ENCODE measurements around the gene FAM161B.
"Not testable (repeated sequence)": the region's sequence is repeated elsewhere in the genome, so short reads cannot be mapped to it uniquely, and the experiment has no call there.

Gene FAM161B, protein sequence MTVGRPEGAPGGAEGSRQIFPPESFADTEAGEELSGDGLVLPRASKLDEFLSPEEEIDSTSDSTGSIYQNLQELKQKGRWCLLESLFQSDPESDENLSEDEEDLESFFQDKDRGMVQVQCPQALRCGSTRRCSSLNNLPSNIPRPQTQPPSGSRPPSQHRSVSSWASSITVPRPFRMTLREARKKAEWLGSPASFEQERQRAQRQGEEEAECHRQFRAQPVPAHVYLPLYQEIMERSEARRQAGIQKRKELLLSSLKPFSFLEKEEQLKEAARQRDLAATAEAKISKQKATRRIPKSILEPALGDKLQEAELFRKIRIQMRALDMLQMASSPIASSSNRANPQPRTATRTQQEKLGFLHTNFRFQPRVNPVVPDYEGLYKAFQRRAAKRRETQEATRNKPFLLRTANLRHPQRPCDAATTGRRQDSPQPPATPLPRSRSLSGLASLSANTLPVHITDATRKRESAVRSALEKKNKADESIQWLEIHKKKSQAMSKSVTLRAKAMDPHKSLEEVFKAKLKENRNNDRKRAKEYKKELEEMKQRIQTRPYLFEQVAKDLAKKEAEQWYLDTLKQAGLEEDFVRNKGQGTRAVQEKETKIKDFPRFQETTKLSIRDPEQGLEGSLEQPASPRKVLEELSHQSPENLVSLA

DNA sequence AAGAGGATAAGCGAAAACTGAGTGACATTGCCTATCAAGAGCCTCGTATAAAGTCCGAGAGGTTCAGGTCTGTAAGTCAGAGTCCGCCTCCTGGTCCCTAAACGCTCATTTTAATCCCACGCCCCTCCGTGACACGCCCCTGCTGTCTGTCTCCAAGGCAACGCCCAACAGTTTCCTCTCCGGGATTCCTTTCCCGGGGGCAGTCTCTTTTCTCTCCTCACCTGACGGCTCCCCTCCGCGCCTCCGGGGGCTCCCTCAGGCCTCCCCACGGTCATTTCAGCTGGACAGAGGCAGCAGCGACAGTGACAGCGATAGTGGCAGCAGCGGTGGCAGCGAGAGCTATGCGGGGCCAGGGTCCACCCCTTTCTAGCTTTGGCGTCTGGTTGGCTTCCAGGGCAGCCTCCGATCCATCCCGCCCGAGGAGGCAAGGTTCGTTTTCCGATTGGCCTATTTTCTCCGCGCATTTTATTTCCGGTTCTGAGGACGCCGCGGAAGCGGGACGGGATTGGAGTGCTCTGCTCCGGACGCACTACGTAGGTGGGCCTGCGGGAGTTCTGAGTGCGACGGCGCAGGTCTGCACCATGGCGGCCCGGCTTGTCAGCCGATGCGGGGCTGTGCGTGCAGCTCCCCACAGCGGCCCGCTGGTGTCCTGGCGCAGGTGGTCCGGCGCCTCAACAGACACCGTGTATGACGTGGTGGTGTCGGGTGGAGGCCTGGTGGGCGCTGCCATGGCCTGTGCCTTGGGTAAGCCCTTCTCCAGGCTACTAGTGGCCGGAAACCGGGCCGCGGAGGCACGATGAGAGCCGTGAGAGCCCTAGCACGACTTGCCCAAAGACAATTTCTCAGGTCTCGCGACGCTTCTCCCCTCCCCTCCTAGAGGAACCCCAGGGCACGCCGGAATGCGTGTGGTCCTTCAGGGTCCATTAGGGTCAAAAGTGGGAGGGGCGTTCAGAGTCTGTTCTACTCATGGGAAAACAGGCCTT lies at the start of gene FAM161B, which contains the start of gene COQ6:
Gene FAM161B, minus strand, starts transcription at position 343 of the 983 bp plus-strand sequence. Its CDS starts 68 bp downstream, at position 275.
Gene COQ6, plus strand, starts transcription at position 551 of the 983 bp plus-strand sequence. Its CDS starts 31 bp downstream, at position 582.
- peak; percentile 99 for DNase-seq

DNA sequence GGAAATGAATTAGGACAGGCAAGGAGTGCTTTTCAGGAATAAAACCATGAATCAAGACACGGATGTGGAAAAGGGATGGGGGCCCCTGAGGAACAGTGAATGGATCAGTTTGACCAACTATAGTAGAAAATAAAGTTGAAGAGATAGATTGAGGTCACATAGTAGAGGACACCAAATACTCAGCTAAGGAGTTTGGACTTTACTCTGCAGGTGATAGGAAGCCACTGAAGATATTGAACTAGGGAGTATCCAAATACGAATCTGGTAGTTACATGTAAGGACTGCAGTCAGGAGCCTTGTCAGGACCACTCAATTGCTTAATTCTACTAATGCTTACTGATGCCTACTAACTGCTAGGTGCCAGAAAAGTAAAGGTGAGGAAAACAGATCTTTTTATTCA lies 48.8 kb upstream of the FAM161B start:
- no peak for DNase-seq

DNA sequence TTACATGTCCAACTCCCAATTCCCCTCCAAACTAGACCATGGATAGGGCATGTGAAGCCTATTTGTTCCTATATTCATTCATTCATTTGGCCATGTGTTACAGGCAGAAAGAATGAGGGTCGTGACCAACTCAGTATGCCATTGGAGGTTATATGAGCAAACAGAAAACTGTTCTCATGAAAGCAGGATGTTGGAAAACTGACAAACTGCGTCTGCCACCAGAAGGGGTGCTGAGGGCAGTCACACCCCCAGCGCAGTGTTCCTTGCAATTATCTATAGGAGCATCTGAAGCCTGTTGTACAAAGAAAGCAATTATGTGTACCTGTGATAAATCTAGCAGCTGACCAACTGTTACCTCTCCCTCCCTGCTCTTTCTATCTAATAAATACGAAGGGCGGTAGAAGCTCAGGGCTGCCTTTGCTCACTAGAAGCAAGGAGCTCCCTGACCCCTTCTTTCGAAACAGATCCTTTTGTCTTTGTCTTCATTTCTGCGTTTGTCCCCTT lies 48.1 kb upstream of the FAM161B start:
- no peak for DNase-seq

DNA sequence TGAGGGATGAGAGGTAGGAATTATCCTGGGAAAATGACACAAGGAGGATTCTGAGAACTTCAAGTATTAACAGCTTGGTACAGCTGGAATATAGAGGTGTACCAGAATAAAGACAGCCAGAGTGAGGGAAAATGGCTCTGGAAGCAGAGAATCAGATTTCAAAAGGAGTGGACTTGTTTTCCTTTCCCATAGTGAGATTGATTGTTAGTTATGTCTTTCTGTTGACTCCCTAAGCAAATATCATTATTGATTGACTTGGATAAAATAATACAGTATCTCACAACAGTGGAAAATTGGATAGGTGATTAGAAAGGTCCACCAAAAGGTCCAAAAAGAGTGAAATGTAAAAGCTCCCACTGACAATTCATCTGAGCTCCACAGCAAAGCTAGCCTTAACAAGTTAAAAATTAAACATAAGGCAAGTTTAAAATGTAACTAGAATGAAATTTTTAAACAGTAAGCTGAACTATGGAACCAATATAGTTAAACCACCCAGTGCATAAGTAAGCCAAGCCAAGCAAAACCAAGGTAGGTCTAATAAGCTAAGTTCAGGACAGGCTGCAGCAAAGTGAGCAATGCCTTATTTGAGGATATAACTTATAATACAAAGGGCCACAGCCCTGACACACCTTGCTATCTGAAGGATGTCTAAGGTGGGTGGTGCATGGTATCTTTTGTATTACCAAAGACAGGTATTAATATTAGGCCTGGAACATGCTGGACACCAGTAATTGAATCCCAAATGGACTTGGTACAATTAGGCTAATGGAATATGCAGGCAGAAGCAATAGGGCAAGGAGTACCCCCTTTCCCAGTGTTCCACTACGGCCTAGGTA lies 47.4 kb upstream of the FAM161B start:
- DNase-seq: no peak

DNA sequence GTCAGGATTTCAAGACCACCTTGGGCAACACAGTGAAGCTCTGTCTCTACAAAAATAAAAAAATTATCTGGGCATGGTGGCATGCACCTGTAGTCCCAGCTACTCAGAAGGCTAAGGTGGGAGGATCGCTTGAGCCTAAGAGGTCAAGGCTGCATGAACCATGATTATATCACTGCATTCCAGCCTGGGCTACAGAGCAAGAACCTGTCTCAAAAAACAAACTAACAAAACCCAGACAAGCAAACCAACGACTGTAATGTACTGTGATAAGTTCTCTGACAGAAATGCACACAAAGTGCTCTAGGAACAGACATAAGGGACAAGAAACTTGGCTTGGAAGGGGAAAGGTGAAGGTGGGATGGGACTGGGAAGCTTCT lies 46.8 kb upstream of the FAM161B start:
- DNase-seq: no peak

DNA sequence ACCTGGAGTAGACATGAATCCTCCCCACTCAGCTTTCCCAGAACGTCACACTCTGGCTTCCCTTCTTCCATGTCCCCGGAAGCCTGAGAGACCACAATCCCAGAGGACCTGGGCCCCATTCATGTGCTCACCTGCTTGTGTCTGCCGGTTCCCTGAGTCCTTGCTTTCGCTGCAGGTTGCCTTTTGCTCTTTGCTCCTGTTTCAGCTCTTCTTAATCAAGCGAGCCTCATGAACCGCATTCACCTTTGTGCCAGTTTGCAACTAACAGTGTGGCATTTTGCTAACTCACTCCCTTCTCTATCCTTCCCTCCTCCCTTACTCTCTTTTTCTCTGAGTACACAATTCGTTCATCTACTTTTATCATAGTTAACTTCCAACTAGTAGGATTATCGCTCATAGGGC lies 46.1 kb upstream of the FAM161B start:
- no peak for DNase-seq

DNA sequence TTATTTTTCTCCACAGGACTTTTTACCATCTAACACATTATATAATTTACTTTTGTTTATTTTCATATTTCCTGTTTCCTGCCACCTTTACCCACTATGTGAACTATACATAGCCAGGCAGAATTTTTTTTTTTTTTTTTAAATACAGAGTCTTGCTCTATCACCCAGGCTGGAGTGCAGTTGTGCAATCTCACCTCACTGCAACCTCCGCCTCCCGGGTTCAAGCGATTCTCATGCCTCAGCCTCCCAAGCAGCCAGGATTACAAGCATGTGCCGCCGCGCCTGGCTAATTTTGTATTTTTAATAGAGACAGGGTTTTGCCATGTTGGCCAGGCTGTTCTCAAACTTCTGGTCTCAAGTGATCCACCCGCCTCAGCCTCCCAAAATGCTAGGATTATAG lies 45.0 kb upstream of the FAM161B start:
- not testable (repeated sequence) for DNase-seq

DNA sequence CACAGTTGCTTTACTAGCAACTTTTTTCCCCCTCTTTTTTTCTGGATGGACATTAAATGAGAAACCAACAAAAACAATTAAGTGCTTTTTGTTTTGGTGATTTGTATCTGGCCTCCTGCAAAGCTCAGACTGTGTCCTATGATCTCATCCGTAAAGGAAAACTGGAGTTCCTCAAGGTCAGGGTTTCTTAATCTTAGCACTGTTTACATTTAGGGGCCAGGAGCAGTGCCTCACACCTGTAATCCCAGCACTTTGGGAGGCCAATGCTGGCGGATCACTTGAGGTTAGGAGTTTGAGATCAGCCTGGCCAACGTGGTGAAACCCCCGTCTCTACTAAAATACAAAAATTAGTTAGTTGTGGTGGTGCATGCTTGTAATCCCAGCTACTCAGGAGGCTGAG lies 41.2 kb upstream of the FAM161B start:
- no peak for DNase-seq

DNA sequence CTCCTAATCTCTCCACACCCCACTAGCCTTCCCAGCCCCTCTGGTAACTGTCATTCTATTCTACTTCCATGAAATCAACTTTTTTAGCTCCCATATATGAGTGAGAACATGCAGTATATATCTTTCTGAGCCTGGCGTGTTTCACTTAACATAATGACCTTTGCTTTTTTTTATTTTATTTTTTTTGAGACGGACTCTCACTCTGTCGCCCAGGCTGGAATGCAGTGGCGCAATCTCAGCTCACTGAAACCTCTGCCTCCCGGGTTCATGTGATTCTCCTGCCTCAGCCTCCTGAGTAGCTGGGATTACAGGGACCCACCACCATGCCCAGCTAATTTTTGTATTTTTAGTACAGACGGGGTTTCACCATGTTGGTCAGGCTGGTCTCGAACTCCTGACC lies 38.8 kb upstream of the FAM161B start:
- not testable (repeated sequence) for DNase-seq

DNA sequence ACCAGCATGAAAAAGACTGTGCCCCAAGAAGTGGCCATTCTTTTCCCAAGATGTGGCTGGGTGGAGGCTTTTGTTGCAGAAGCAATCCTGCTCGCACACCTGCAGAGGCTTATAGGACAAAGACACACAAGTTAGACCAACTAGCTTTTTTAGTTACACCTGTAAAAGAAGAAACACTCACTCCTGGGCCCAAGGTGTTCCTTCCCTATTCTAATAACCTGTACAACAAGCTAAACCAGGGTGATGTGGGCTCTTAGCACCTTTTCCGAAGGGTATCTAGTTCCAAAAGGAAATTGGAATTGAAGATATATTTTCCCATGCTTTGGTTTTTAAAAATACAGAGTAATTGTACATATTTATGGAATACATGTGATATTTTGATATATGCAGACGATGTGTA lies 38.2 kb upstream of the FAM161B start:
- no peak for DNase-seq

DNA sequence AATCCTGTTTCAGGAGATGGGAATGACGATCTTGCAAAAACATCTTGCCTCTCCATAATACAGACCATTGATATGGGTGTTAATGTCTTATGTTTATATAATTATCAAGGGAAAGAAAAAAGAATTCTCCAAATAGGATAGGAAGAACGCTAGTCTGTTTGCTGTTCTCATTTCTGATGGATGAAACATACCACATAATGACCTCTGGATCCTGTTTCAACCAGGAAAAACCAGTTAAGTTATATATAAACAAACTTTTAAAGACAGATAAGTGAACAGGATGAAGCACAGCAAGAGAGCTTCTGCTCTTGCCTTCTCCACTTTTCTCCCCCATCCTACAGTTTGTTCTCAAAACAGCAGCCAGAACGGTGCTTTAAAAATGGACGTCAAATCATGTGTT lies 28.0 kb upstream of the FAM161B start:
- DNase-seq: no peak

DNA sequence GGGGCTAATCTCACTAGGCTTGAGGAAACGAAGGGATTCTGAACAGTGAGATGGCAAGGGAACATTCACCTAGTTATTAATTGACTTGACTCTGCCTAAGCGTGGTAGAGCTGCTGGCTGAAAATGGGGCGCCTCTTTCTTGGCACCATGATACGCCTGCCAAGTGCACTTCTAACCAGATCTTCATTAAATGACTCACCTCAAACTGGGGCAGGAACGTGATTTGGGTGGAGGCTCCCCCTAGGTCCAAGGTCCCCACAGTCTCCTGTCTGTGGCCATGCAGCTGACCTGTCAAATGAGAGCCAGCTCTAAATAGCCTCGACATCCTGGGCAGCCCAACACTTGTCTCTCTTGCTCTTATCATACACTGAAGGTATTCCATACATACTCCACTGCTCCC lies 26.2 kb upstream of the FAM161B start:
- no peak for DNase-seq

DNA sequence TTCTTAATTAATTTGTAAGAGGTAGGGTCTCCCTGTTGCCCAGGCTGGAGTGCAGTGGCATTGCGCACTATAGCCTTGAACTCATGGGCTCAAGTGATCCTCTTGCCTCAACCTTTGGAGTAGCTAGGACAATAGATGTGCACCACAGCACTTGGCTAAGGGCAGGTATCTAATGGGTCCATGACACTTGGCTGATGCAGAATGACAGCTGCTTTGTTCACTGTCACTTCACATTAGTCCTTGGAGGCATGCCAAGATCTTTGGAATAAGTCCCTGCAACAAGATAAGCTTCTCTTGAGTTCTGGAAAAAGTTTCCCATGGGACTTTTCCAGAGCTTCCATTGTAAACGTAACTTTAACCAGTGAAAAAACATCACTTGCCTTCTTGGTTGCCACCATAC lies 23.6 kb upstream of the FAM161B start:
- DNase-seq: no peak

DNA sequence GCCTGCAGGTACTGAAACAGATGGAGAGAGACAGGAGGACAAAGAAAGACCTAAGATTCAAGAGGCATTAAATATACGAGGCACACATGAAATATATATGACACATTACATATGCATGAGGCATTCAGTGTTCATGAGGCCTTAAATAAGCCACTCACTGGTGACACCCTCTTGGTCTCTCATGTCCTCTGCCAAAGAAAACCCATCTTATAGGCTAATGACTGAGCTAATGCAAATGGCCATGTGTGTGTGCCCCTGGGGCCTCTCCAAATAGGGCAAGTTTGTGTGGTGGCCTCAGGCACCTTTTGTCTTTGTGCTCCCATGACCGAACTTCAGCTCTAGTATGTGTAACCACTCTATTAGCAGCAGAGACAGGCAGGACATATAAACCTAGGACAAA lies 19.0 kb upstream of the FAM161B start:
- DNase-seq: no peak

DNA sequence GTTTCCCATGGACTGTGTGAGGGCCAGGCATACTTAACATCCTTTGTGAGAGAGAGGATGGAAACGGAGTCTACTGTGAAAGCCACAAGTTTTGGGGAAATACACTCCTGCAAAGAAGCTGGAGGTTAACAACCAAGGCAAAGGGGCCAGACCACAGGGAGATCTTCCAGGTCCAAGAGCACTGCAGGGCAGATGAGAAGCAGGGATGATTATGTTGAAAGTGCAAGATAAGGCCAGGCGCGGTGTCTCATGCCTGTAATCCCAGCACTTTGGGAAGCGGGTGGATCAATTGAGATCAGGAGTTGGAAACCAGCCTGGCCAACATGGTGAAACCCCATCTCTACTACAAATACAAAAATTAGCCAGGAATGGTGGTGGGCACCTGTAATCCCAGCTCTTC lies 15.3 kb upstream of the FAM161B start:
- no peak for DNase-seq

DNA sequence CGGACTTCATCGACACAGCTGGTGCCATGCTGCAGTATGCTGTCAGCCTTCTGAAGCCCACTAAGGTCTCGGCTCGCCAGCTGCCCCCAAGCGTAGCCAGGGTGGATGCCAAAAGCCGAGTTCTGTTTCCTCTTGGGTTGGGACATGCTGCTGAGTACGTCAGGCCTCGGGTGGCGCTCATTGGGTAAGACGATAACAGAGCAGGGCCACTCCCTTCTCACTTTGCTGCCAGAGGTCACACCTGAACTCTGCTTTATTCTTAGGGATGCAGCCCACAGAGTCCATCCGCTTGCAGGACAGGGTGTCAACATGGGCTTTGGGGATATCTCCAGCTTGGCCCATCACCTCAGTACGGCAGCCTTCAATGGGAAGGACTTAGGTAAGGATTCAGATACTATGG lies 11.3 kb upstream of the FAM161B start:
- DNase-seq: no peak

DNA sequence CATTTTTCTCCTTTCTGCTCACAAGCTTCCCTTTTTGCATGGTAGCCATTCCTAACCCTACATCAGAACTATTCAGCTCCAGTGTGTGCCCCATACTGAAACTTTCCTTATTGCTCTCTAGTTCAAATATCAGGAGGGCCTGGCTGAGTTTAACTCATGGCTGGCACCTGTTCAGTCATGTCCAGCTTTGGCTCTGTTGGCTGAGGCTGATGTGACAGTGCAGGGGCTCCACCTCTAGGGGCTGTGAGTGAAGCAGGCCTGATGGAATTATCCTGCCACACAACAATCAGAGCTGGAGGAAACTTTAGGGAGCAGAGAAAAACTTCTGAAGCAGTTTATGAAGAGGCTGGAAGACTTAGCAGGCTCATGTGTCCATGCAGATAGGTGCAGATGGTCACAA lies 8.7 kb upstream of the FAM161B start:
- DNase-seq: no peak

DNA sequence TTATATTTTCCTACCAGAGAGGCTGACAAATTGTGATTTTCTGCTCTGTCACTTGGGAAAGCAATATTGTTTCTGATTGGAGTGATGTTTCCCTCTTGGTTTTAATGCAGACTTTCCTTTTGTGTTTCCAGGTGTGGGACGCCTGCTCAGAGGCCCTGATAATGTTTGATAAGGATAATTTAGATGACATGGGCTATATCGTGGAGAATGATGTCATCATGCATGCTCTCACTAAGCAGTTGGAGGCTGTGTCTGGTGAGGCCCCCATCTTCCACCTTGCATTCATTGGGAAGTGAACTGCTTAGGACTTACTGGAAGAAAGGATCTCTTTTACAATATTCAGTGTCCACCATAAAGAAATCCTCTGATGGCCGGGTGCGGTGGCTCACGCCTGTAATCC lies 5.8 kb upstream of the FAM161B start:
- no peak for DNase-seq

DNA sequence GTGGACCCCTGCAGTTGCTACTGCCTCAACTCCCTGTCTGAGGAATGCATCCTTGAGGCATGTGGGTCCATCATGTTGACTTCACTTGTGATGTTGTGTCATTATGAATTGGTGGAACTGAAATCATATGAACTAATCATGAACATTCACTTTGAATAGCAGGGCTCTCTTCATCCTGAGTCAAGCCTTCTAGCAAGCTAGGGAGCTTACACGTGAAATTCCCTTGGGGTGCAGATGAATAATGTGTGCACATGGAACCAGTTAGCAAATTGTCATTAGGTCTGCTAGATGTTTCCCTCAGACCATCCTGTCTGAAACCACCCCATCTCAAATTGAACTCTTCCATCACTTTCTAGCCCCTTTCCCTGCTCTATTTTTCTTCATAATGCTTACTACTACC lies 3.8 kb upstream of the FAM161B start:
- DNase-seq: no peak

DNA sequence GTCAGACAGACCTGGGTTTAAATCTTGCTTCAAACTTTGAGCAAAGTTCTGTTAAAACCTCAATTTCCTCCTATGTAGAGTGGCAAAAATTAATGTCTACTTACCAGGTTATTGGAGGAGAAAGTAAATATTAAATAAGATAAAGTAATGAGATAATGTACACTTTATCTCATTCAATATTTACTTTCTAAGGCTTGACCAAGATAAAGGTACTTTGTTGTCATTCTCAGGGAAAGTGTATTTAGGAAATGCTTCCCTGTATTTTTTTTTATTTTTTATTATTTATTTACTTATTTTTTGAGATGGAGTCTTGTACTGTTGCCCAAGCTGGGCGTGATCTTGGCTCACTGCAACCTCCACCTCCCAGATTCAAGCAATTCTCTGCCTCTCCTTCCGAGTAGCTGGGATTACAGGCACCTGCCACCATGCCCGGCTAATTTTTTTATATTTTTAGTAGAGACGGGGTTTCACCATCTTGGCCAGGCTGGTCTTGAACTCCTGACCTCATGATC lies 4.7 kb downstream of the FAM161B start:
- DNase-seq: no peak

DNA sequence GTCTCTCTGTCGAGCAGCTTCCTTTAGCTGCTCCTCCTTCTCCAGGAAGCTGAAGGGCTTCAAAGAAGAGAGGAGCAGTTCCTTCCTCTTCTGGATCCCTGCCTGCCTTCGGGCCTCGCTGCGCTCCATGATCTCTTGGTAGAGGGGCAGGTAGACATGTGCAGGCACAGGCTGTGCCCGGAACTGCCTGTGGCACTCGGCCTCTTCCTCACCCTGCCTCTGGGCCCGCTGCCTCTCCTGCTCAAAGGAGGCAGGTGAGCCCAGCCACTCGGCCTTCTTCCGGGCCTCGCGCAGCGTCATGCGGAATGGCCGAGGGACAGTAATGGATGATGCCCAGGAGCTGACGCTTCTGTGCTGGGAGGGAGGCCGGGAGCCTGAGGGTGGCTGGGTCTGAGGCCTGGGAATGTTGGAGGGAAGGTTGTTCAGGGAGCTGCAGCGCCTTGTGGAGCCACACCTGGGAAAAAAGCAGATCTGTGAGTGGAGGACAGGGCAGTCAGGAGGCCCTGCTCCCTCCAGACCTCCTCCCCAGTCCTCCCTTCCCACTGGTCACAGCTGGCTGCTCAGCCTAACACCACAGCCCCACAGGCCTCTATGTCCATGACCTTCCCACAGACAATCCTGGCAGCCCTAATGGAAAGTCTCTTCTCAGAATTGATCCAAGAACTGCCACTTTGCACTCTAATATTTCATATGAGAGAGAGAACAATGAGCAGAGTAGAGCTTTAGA lies 5.3 kb downstream of the FAM161B start:
- DNase-seq: no peak

Measured in DMS79 treated with DMSO at 0.1 percent for 48 hours (cell line).